Stimulated activated CD8-positive, alpha-beta memory T cell treated with anti-CD3 and anti-CD28 coated beads, Interleukin-4, amount 100 ng/mL, for 1 hour (primary cell): Measurements from ENCODE around the gene RNF4.
"Not testable (repeated sequence)": the region's sequence is repeated elsewhere in the genome, so short reads cannot be mapped to it uniquely, and the experiment has no call there.

ENCODE experiments used
- DNase-seq, 2 donors: peaks; one replicate each; pipeline ENCODE4 v3.0.0-alpha.2; 2020; ENCODE audit warnings: low read depth in 2 of 2, low spot score in 1 of 2

Gene RNF4

GRCh38 chr4:2457481-2458295, 11.2 kb upstream of the RNF4 start:
- DNase-seq, result no peak

DNA sequence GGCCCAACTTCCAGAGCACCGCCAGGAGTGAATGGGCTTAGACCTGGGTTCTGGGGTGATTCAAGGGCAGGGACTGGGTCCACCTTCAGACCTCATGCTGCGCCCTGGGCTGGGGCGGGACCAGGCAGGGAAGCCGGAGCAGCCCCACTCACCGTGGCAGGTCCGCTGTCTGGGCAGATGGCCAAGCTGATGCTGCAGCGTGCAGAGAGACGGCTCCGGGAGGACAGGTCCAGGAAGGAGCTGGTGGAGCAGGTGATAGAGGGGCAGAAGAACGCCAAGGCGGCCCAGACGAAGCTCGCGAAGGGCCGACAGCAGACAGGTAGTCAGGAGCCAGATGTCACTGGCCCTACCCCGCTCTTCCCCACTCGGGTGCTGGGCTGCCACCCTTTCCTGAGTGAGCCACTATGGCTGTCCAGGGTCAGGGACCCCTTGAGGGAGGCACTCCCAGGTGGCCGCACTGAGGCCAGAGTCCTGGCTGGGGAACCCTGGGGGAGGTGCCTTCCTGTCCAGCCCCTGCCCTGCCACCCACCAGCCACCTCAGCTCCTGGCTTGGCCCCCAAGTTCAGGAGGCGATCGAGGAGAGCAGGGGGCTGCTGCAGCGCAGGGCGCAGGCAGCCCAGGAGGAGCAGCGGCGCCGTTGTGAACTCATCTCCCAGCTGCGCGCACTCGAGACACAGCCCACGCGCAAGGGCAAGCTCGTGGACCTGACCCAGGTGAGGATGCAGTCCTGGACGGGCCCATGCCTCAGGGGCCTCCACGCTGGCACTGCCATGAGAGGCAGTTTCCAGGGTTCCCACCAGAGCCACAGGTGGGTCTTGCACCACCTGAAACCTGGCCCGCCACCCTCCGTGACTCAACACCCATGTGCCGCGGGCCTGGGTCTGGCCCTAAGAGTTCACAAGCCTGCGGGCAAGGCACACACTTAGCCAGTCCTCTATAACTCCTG, 10.1 kb upstream of the RNF4 start:
- no peak for DNase-seq

DNA sequence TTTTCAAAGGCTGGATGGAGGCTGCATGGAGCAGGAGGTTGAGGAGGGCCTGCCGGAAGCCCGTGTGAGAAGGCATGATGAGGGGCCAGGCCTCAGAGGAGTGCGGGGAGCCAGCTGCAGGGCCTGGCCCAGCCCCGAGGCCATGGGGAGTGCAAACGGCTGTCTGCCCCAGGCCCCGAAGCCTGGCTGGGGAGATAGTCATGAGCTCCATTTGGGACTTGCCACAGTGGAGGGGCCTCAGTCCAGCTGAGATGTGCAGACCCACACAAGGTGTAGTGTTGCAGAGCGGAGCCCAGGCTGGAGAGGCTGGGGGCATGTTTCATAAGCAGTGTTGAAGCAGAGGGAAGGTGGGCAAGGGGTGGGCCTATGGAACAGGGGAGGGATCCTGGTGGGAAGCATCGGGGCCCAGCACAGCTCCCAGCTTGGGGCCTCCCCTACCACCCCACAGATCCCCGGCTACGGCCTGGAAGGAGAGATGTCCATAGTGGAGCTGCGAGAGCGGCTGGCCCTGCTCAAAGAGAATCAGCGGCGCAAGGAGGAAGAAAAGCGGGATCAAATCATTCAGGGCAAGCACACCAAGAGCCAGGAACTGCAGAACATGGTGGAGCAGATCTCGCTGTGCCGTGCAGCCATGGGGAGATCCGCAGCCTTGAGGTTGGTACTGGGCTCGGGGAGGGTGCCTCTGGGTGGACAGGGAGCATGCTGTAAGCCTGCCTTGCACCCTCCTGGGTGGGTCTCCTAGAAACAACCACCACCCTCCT, 9.1 kb upstream of the RNF4 start:
- DNase-seq, result no peak

GRCh38 chr4:2461246-2461960, 7.5 kb upstream of the RNF4 start:
- DNase-seq, result no peak

DNA sequence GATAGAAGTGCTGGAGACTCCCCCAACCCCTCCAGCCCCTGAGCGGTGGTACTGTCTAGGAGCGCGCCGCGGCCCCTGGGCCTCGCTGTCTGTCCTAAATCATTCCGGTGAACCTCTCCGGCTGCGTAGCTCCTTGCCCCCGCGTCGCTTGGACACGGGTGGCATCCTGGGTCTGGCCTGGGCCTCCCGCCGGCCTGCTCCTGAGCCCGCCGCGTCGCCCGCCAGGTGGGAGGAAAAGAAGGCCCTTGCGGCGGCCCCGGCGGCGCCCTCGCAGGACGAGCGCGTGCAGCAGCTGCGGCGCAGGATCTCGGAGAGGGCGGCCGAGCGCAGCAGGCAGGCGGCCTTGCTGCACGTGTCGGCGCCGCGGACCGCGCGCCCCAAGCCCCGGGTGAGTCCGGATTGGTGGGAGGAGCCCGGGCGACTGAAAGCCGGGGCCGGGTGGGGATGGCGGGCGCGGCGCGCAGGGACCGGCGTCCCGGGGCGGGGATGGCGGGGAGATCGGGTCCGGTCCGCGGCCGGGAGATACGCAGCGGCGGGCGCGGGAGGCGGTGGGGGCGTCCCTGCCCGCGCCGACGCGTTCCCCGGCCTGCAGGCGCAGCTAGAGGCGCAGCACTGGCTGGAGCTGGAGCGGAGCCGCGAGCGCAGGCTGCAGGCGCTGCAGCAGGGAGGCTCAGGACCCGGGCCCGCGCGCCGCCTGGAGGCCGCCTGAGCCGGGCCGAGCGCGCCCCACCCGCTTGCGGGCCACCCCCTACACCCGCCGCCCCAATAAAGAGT, 6.5 kb upstream of the RNF4 start:
- DNase-seq, result peak; percentile 29 to 50

GRCh38 chr4:2462992-2463762, 5.7 kb upstream of the RNF4 start:
- no peak for DNase-seq

GRCh38 chr4:2465032-2465431, 3.9 kb upstream of the RNF4 start:
- no peak for DNase-seq

- DNase-seq, result not testable (repeated sequence)
Measured at GRCh38 chr4:2465544-2465943, 3.4 kb upstream of the RNF4 start.

DNA sequence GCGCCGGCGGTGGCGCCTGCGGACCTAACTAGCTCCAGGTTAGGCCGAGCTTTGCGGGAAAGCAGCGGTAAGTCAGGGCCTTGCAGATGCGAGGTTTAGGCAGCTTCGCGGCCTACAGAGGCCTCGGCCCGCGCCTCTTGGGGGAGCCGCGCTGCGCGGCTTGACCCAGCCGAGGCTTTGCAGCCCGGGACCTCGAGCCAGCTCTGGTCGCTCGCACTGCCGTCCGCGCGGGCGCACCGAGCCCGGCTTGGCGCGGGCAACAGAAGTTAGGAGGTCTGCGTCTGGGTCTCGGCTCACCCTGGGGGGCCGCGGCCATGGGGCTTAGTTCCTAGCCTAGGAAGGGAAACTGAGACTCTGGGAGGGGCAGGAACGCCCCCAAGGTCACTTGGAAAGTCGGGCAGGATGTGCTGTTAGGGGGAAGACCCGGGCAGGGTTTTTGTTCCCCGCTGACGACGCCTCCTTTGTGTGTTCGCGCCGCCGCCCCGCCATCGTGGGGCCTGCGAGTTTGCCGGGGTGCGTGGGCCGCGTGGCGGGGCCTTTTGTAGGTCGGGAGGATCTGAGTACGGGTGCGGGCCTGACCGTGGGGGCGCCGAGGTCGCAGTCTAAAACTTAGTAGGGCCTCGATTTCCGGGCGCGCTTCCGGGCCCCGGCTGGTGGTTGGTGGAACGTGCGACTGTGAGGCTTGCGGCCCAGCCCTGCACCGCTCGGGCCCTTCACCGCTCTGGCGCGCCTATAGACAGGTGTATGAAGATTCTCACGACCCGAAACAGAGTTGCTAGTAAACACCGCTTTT, 482 bp downstream of the RNF4 start:
- DNase-seq, result peak; percentile 40 to 53

DNA sequence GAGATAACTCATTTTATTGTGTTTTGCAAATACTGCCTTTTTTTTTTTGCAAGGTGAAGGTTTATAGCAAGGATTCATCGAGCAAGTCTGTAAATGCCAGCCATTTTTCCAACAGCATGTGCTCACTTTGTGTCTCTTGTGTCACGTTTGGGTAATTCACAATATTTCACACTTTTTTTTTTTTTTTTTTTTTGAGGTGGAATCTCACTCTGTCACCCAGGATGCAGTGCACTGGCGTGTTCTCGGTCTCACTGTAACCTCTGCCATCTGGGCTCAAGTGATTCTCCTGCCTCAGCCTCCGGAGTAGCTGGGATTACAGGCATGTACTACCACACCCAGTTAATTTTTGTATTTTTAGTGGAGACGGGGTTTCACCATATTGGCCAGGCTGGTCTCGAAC, 1.9 kb downstream of the RNF4 start:
- no peak for DNase-seq

GRCh38 chr4:2472187-2472586, 3.3 kb downstream of the RNF4 start:
- no peak for DNase-seq

- no peak for DNase-seq
Measured at GRCh38 chr4:2478229-2478628, 9.3 kb downstream of the RNF4 start.

DNA sequence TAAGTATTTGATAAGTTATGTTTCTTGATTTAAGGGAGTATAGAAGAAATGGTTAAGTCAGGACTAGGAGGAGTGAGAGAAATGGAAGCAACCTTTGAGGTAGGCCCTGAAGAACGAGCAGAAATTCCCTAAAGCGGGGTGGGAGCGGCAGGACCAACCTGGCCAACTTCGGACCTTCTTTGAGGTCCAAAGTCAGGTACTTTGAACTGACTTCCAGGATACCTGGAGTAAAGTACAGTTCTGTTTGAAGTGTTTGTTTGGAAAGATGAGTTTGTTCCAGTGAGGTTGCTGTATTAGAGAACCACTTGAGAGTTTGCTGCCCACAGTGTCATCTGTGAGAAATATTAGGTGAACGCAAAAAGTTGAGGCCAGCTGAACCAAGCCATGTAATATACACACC, 11.7 kb downstream of the RNF4 start:
- DNase-seq, result no peak

GRCh38 chr4:2482192-2482591, 13.3 kb downstream of the RNF4 start:
- DNase-seq, result no peak

- DNase-seq, result no peak
Measured at GRCh38 chr4:2482693-2483092, 13.8 kb downstream of the RNF4 start.

- DNase-seq, result no peak
Measured at GRCh38 chr4:2483237-2483636, 14.3 kb downstream of the RNF4 start.

DNA sequence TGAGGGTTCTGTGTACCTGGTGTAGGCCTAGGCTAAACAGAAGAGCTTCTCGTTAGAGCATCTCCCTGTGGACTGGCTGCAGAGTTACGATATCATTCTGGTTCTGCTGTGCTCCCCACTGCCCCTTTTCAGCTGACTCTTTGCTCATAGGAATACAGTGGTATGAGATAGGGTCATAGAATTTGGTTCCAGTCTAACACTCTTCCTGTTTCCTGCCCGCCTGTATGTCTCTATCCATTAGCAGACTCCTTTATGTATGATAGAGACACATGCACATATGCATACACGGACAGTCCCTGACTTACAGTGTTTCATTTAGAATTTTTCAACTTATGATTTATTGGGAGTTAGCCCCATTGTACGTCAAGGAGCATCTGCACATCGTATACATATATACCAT, 15.3 kb downstream of the RNF4 start:
- no peak for DNase-seq

- DNase-seq, result peak; percentile 27 to 41
Measured at GRCh38 chr4:2484993-2485392, 16.1 kb downstream of the RNF4 start.
